Coronary artery (tissue), 2 donors: ENCODE results near the gene RELB.

Experiments used
- DNase-seq: peaks from one replicate; pipeline ENCODE4 v3.0.0-alpha.2; 2017; ENCODE audit warnings: low spot score
- H3K27ac ChIP-seq, 2 donors: fragments of 200-600 bp; sonication (generic); one replicate each; pipeline ENCODE4 v1.5.1; 2016 to 2019
- H3K4me3 ChIP-seq: fragments of 200-600 bp; sonication (generic); 2 replicates; pipeline ENCODE4 v1.5.1; 2016; ENCODE audit warnings: mild to moderate bottlenecking, moderate library complexity
- TF ChIP-seq, protein P1 (sequence below): fragments of 200-600 bp; sonication (generic); IDR thresholded peaks from one replicate; pipeline ENCODE4 v1.5.1; 2019; ENCODE audit warnings: antibody characterized with exemption

Gene RELB

DNA sequence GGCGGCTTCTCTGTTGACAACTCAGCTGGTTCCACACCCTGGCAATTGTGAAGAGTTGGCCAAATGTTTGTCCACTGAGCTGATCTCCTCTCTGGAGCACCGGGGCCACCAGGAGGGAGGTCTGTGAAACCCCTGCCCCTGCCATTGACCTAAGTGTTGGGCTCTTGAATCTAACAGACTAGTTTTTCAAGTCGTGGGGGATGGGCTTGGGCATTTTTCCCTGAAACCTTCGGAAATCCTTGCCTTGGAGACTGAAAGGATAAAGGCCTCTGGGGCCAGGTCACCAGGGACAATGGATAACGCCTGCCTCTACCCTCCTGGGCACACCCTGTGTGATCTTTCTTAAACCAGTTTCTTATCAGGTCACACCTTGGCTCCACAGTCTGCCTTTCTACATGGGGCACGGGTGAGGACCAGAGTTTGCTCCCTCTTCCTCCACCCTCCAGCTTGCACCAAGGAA is 78.7 kb downstream of the RELB start:
- no peak for DNase-seq
- H3K27ac ChIP-seq, result no peak overlapping the region
- TF ChIP-seq, protein P1, sequence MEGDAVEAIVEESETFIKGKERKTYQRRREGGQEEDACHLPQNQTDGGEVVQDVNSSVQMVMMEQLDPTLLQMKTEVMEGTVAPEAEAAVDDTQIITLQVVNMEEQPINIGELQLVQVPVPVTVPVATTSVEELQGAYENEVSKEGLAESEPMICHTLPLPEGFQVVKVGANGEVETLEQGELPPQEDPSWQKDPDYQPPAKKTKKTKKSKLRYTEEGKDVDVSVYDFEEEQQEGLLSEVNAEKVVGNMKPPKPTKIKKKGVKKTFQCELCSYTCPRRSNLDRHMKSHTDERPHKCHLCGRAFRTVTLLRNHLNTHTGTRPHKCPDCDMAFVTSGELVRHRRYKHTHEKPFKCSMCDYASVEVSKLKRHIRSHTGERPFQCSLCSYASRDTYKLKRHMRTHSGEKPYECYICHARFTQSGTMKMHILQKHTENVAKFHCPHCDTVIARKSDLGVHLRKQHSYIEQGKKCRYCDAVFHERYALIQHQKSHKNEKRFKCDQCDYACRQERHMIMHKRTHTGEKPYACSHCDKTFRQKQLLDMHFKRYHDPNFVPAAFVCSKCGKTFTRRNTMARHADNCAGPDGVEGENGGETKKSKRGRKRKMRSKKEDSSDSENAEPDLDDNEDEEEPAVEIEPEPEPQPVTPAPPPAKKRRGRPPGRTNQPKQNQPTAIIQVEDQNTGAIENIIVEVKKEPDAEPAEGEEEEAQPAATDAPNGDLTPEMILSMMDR, result no peak
- peak overlapping the region; percentile 85 for H3K4me3 ChIP-seq

DNA sequence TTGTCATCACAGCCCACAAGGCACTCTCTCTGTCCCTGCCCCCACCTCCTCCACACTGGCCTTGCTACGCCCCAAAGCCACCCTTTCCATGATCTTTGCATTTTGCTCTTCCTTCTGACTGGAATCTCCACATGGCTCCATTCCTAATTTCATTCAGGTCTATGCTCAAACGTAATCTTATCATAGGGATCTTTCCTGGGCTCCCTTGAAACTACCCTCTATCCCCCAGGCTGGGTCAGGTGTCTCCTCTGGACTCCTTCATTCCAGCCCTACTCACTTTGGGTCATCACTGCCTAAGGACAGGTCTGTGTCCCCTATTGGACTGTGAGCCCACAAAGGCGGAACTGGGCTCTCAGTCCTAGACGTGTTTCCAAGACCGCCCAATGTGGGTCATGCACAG is 80.9 kb downstream of the RELB start:
- no peak overlapping the region for H3K4me3 ChIP-seq
- H3K27ac ChIP-seq, result no peak overlapping the region
- TF ChIP-seq, protein P1, result no peak
- DNase-seq, result no peak

DNA sequence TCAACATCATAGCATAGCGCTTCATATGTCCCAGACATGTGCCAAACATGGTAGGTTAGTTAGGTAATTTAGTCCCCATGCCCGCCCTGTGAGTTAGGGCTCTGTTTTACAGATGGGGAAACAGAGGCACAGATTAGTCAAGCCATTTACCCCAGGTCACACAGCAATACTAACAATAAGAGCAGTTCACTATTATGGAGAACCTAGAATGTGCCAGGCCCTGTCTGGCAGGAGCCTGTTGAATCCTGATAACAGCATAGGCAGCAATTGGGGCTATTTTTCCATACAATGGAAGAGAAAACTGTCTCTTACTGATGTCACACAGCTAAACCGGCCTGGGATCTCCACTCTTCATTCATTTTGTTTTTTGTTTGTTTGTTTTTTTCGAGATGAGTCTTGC is 85.2 kb downstream of the RELB start:
- Histone ChIP-seq H3K4me3 (no peak overlapping the region), H3K27ac (no peak overlapping the region)
- TF ChIP-seq, protein P1, result no peak
- DNase-seq, result no peak

DNA sequence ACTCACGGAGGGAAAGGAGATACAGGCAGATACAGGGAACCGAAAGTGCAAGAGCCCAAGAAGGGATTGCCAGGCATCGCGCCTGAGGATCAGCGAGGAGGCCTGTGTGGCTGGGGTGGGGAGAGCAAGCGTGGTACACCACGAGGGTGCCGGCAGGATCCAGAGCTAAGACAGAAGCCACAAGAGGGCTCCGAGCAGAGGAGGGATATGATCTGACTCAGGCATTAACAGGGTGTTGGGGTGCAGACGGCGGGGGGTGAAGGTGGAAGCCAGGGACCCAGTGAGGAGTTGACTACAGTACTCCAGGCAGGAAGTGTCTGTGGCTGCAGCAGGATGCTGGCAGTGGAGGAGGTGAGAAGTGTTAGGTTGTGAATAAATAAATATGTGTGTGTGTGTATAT is 86.3 kb downstream of the RELB start:
- no peak for DNase-seq
- Histone ChIP-seq H3K27ac (no peak overlapping the region), H3K4me3 (no peak overlapping the region)
- TF ChIP-seq, protein P1, result no peak
